ENCODE data around the gene NPRL2. TPM values are rescaled to one million over a fixed set of nuclear protein-coding genes. Genes with fewer than 3 reads are reported as not detected.
"Not testable (repeated sequence)": the region's sequence is repeated elsewhere in the genome, so short reads cannot be mapped to it uniquely, and the experiment has no call there.

The NPRL2 gene
- total RNA-seq, 1 donor from 2014 or later = 31.6 TPM

DNA sequence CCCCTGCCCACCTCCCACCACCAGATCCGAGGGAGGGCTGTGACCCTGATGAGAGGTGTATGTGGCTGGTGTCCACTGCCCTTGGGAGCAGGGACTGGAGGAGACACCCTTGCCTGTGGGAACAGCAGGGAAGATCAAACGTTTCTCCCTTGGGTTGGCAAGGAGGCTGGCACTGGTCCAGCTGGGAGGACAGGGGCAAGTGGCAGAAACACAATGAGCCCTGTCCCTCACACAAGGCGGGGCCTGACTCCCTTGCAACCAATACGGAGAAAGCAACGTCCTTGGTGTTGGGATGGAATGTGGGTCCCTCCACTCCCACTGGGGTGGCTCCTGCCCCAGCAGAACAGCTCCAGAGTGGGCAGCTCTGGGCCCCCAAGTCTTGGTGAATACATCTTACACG, 33.3 kb downstream of the NPRL2 start:
- Mint-ChIP-seq H3K9me3 (ENCODE audit: low read depth) (no peaks in the 10 kb centered on the region), H3K4me3 (ENCODE audit: low read depth) (no peak overlapping the region), H3K4me1 (ENCODE audit: low read depth) (peaks cover 28% of the 10 kb centered on the region), H3K27me3 (no peaks in the 10 kb centered on the region), H3K36me3 (ENCODE audit: insufficient read depth) (peaks cover 31% of the 10 kb centered on the region), H3K27ac (peak overlapping the region; percentile 69)
- TF ChIP-seq, protein P1, sequence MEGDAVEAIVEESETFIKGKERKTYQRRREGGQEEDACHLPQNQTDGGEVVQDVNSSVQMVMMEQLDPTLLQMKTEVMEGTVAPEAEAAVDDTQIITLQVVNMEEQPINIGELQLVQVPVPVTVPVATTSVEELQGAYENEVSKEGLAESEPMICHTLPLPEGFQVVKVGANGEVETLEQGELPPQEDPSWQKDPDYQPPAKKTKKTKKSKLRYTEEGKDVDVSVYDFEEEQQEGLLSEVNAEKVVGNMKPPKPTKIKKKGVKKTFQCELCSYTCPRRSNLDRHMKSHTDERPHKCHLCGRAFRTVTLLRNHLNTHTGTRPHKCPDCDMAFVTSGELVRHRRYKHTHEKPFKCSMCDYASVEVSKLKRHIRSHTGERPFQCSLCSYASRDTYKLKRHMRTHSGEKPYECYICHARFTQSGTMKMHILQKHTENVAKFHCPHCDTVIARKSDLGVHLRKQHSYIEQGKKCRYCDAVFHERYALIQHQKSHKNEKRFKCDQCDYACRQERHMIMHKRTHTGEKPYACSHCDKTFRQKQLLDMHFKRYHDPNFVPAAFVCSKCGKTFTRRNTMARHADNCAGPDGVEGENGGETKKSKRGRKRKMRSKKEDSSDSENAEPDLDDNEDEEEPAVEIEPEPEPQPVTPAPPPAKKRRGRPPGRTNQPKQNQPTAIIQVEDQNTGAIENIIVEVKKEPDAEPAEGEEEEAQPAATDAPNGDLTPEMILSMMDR (IDR thresholded peaks at IDR 0.05; ENCODE audit: unreplicated experiment) = no peak
- DNase-seq (ENCODE audit: low spot score, unreplicated experiment) = no peak

DNA sequence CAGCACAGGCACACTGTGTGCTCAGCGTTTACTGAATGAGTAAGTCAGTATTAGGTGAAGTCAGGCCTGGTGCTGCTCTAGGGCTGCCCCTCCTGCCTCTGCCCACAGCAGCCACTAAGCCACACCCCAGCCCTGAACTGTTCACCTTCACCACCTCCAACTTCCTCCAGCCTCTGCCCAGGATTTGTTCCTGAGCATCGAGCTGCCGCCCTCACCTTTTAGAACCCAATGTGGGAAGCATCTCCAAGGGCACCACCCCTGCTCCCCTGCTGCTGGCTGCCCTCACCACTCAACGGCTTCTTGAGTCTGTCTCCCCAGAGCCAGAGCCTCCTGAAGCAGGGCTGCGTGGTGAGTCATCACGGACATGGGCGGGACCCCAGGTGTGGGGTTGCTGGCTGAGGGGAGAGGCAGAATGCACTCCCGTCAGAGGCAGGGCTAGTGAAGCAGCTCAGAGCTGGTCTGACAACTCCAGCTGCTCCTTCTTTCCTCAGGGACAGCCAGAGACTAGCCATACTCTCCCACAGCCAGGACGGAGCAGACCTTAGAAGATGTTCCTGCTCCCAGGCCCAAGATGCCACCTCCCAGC, 33.8 kb downstream of the NPRL2 start:
- no peaks in the 10 kb centered on the region for H3K9me3 Mint-ChIP-seq (ENCODE audit: low read depth)
- peak overlapping the region; percentile 69 for H3K27ac Mint-ChIP-seq
- TF ChIP-seq, protein P1 (IDR thresholded peaks at IDR 0.05; ENCODE audit: unreplicated experiment) = no peak
- no peak for DNase-seq (ENCODE audit: low spot score, unreplicated experiment)
- H3K4me1 Mint-ChIP-seq (ENCODE audit: low read depth) = peaks cover 28% of the 10 kb centered on the region
- H3K27me3 Mint-ChIP-seq = no peaks in the 10 kb centered on the region
- H3K36me3 Mint-ChIP-seq (ENCODE audit: insufficient read depth) = peaks cover 31% of the 10 kb centered on the region
- no peak overlapping the region for H3K4me3 Mint-ChIP-seq (ENCODE audit: low read depth)

DNA sequence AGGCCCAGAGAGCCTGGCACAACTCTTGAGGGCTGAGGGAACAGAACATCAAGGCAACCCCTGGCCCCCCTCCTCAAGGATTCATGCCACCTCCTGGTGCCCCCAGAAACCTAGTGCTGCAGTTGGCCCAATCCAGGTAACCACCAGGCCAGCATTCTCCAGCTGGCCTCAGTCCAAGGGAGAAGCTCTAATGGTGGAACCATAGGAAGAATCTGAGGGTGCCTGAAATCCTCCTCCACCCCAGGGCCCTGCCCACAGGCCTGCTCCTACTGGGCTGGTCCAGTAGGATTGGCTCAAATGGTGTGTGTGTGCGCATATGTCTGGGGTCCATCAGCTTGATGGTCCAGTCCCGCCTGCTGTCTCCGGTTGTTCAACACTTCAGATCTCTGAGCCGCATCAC, 35.8 kb downstream of the NPRL2 start:
- no peak for DNase-seq (ENCODE audit: low spot score, unreplicated experiment)

DNA sequence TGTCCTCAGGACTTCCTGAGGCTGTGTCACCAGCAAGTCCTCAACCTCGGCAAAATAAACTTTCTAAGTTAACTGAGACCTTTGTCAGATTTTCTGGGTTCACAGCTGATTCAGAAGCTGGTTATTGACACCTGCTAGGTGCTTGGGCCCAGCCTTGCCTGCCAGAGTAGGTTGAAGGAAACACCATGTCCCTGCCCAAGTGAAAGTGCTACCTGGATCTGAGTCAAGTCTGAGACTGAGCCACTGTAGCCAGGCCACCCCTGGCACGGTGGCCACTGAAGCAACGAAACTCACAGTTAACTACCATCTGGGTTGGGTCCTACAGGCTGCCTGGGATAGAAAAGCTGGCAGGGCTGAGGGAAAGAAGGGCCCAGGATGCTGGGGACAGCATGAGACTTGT, 36.2 kb downstream of the NPRL2 start:
- H3K4me1 Mint-ChIP-seq (ENCODE audit: low read depth) = peaks cover 17% of the 10 kb centered on the region
- no peak overlapping the region for H3K4me3 Mint-ChIP-seq (ENCODE audit: low read depth)
- no peaks in the 10 kb centered on the region for H3K27me3 Mint-ChIP-seq
- peak overlapping the region; percentile 12 for H3K27ac Mint-ChIP-seq
- DNase-seq (ENCODE audit: low spot score, unreplicated experiment) = no peak
- H3K9me3 Mint-ChIP-seq (ENCODE audit: low read depth) = peaks cover 4% of the 10 kb centered on the region
- peaks cover 39% of the 10 kb centered on the region for H3K36me3 Mint-ChIP-seq (ENCODE audit: insufficient read depth)
- TF ChIP-seq, protein P1 (IDR thresholded peaks at IDR 0.05; ENCODE audit: unreplicated experiment) = no peak

More for the DNA sequence above, 35.8 kb downstream of the NPRL2 start:
- Mint-ChIP-seq H3K27me3 (no peaks in the 10 kb centered on the region), H3K27ac (no peak overlapping the region), H3K9me3 (ENCODE audit: low read depth) (peaks cover 2% of the 10 kb centered on the region), H3K36me3 (ENCODE audit: insufficient read depth) (peaks cover 35% of the 10 kb centered on the region), H3K4me3 (ENCODE audit: low read depth) (no peak overlapping the region), H3K4me1 (ENCODE audit: low read depth) (peaks cover 22% of the 10 kb centered on the region)
- TF ChIP-seq, protein P1 (IDR thresholded peaks at IDR 0.05; ENCODE audit: unreplicated experiment) = no peak

DNA sequence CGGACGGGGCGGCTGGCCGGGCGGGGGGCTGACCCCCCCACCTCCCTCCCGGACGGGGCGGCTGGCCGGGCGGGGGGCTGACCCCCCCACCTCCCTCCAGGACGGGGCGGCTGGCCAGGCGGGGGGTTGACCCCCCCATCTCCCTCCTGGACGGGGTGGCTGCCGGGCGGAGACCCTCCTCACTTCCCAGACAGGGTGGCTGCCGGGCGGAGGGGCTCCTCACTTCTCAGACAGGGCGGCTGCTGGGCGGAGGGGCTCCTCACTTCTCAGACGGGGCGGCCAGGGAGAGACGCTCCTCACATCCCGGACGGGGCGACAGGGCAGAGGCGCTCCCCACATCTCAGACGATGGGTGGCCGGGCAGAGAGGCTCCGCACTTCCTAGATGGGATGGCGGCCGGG, 38.5 kb downstream of the NPRL2 start:
- peaks cover 38% of the 10 kb centered on the region for H3K36me3 Mint-ChIP-seq (ENCODE audit: insufficient read depth)

DNA sequence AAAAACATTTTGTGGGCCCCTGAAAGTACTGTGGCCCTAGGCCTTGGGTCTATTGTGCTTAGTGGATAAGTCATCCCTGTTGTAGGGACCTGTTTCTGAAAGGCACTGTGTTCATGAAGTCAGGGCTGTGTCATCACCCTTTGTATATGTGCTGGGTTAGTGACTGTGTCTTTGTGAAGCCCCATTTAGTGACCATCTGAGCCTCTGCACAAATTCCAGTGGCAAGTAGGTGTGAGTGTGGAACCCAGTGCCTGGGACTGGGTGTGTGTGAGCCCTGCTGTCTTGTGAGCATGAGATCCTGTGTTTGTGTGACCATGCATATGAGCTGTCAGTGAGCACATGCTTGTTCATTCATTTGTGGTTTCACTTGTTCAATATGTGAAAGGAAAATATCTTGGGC, 46.0 kb downstream of the NPRL2 start:
- TF ChIP-seq, protein P1 (IDR thresholded peaks at IDR 0.05; ENCODE audit: unreplicated experiment) = no peak
- peaks cover 11% of the 10 kb centered on the region for H3K36me3 Mint-ChIP-seq (ENCODE audit: insufficient read depth)

More for the DNA sequence above, 38.5 kb downstream of the NPRL2 start:
- not testable (repeated sequence) for H3K4me1 Mint-ChIP-seq (ENCODE audit: low read depth); H3K4me3 Mint-ChIP-seq (ENCODE audit: low read depth); DNase-seq (ENCODE audit: low spot score, unreplicated experiment); H3K27me3 Mint-ChIP-seq; H3K9me3 Mint-ChIP-seq (ENCODE audit: low read depth); H3K27ac Mint-ChIP-seq

More for the DNA sequence above, 46.0 kb downstream of the NPRL2 start:
- H3K9me3 Mint-ChIP-seq (ENCODE audit: low read depth) = no peaks in the 10 kb centered on the region
- H3K27ac Mint-ChIP-seq = peak overlapping the region; percentile 49
- no peak for DNase-seq (ENCODE audit: low spot score, unreplicated experiment)
- no peak overlapping the region for H3K4me3 Mint-ChIP-seq (ENCODE audit: low read depth)
- H3K27me3 Mint-ChIP-seq = no peaks in the 10 kb centered on the region
- peaks cover 14% of the 10 kb centered on the region for H3K4me1 Mint-ChIP-seq (ENCODE audit: low read depth)
